Fibroblast of the aortic adventitia (primary cell): ENCODE data around the gene SRRM4. TPM values are rescaled to one million over a fixed set of nuclear protein-coding genes. Genes with fewer than 3 reads are reported as not detected.
A peak's percentile ranks its signal among the peaks of the same experiment; 100 is the strongest.

Source experiments
- DNase-seq: peaks from one replicate; pipeline ENCODE4 v3.0.0-alpha.2; 2010; ENCODE audit warnings: low read depth
- H3K4me3 ChIP-seq: 2 replicates; pipeline ENCODE4 v1.5.1; 2011; ENCODE audit warnings: low read depth, mild to moderate bottlenecking, control low read depth, low read length, moderate library complexity
- total RNA-seq: library from RNA; depleted of rRNA; stranded (reverse); fragments of >200 nt; gene quantifications from 2 replicates; pipeline ENCODE4 v1.2.3, GENCODE V29; 2012; ENCODE audit warnings: low replicate concordance
- TF ChIP-seq, protein P1 (sequence below): IDR thresholded peaks from 2 replicates; pipeline ENCODE4 v1.5.1; 2011; ENCODE audit warnings: mild to moderate bottlenecking, low read length, control low read depth, inconsistent platforms; ENCODE audit not compliant: insufficient read depth

SRRM4 gene
- total RNA-seq, 1 donor = not detected

GRCh38 chr12:119145367-119145766 lies 164.0 kb downstream of the SRRM4 start:
- TF ChIP-seq, protein P1, sequence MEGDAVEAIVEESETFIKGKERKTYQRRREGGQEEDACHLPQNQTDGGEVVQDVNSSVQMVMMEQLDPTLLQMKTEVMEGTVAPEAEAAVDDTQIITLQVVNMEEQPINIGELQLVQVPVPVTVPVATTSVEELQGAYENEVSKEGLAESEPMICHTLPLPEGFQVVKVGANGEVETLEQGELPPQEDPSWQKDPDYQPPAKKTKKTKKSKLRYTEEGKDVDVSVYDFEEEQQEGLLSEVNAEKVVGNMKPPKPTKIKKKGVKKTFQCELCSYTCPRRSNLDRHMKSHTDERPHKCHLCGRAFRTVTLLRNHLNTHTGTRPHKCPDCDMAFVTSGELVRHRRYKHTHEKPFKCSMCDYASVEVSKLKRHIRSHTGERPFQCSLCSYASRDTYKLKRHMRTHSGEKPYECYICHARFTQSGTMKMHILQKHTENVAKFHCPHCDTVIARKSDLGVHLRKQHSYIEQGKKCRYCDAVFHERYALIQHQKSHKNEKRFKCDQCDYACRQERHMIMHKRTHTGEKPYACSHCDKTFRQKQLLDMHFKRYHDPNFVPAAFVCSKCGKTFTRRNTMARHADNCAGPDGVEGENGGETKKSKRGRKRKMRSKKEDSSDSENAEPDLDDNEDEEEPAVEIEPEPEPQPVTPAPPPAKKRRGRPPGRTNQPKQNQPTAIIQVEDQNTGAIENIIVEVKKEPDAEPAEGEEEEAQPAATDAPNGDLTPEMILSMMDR = no peak
- no peak for DNase-seq
- no peak overlapping the region for H3K4me3 ChIP-seq

DNA sequence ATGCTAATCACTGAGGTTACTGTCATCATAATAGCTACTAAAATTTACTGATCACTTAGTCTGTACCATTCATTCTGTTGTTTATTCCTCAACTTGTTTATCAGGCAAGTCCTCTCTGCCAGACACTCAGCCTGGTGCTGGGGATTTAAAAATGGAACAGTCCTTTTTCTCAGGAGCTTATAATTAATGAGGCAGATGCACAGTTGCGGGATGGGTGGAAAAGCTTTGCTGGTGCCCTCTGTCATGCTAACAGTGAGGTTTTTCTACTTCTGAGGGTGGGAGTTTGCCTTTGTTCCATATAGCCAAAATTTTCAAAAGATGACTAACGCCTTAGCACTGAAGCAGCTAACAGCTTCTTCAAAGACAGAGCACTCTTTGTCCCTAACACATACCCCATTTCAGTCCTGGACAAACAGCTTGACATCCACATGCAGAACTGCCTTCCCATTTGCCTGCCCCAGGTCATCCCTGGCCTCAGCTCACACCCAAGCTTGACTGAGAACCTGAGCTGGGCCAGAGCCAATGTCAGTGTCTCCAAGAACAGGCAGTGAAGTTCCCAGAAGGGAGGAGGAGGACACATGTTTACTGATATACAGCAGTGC lies 166.6 kb downstream of the SRRM4 start:
- TF ChIP-seq, protein P1 = no peak
- DNase-seq = no peak
- no peak overlapping the region for H3K4me3 ChIP-seq

DNA sequence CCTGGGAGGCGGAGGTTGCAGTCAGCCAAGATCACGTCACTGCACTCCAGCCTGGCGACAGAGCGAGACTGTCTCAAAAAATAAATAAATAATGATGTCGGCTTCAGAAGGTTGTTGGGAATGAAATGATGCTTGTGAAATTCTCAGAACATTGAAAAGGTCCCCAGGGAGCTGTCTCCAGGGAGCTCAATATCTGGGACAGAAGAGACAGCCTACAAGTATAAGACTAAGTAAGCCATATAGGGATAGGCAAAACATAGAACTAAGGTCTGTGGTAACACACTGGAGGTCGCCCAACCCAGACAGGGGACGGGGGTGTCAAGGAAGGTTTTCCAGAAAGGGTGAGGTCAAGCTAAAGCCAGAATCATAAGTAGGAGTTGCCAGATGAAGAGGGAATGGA lies 167.9 kb downstream of the SRRM4 start:
- no peak for DNase-seq
- no peak overlapping the region for H3K4me3 ChIP-seq
- TF ChIP-seq, protein P1 = no peak

- TF ChIP-seq, protein P1 = no peak
- DNase-seq = no peak
Measured at GRCh38 chr12:119151445-119152026, 170.2 kb downstream of the SRRM4 start.

DNA sequence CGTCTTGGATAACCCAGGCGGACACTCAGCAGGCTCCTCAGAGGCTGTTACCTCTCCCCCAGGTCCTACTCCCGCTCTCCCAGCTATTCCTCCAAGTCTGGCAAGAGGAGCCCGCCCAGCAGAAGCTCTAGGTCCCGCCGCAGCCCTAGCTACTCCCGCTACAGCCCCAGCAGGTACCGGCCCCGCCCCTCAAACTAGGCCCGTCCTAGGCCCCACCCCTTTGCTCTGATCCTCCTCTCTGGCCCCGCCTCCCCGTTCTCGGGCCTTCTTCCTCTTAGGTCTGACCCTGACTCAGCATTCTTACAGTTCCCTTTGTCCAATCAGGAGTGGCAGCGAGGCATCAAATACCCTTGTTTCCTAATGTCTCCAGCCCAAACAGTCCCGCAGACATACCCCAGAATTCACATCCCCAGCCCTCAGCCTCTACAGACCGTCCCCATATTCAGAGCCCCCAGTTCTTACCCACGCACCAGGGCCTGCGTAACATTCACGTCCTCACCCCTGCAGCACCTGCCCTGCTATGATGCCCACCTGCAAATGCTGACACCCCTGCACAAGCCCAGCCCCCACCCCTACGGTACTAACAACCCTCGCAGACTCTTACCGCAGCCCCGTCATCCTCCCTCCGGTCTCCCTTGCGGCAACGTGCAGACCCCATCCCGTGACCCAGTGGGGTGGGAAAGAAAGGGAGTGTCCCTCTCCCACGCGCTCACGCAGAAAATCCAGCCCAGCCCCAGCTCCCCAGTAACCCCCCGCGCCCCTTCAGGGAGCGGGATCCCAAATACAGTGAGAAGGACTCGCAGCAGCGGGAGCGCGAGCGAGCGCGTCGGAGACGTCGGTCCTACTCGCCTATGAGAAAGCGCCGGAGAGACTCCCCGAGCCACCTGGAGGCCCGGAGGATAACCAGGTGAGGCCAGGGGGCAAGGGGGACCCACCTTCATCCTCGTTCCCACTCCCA lies 172.4 kb downstream of the SRRM4 start:
- DNase-seq = peak; percentile 43
- no peak overlapping the region for H3K4me3 ChIP-seq
- TF ChIP-seq, protein P1 = no peak

More at GRCh38 chr12:119151445-119152026, 170.2 kb downstream of the SRRM4 start:
- no peak overlapping the region for H3K4me3 ChIP-seq

GRCh38 chr12:119154435-119154818 lies 173.1 kb downstream of the SRRM4 start:
- no peak for DNase-seq
- no peak overlapping the region for H3K4me3 ChIP-seq
- TF ChIP-seq, protein P1 = no peak
